AG20443 (cell line): ENCODE measurements around the gene GPR142.
"Not testable (repeated sequence)": the region's sequence is repeated elsewhere in the genome, so short reads cannot be mapped to it uniquely, and the experiment has no call there.

Source experiments
- DNase-seq: peaks from one replicate; pipeline ENCODE4 v3.0.0; 2012; ENCODE audit warnings: low spot score, mixed read lengths

The GPR142 gene

GRCh38 chr17:74393346-74393942 lies 26.1 kb downstream of the GPR142 start:
- DNase-seq, result no peak

- no peak for DNase-seq
These were observed 27.1 kb downstream of the GPR142 start for GRCh38 chr17:74394275-74394950.

- DNase-seq, result no peak
These were observed 27.7 kb downstream of the GPR142 start for GRCh38 chr17:74394977-74395376.

- DNase-seq, result no peak
These were observed 29.3 kb downstream of the GPR142 start for GRCh38 chr17:74396567-74396966.

GRCh38 chr17:74402048-74402447 lies 34.7 kb downstream of the GPR142 start:
- no peak for DNase-seq

- no peak for DNase-seq
These were observed 36.3 kb downstream of the GPR142 start for GRCh38 chr17:74403512-74404137.

- no peak for DNase-seq
These were observed 36.9 kb downstream of the GPR142 start for GRCh38 chr17:74404218-74404617.

- no peak for DNase-seq
These were observed 37.5 kb downstream of the GPR142 start for GRCh38 chr17:74404789-74405188.

- DNase-seq, result not testable (repeated sequence)
These were observed 38.0 kb downstream of the GPR142 start for GRCh38 chr17:74405311-74405710.

GRCh38 chr17:74407384-74407783 lies 40.1 kb downstream of the GPR142 start:
- no peak for DNase-seq

GRCh38 chr17:74408262-74408661 lies 41.0 kb downstream of the GPR142 start:
- no peak for DNase-seq

- DNase-seq, result no peak
These were observed 41.5 kb downstream of the GPR142 start for GRCh38 chr17:74408815-74409214.

GRCh38 chr17:74410001-74410443 lies 42.7 kb downstream of the GPR142 start:
- DNase-seq, result no peak

GRCh38 chr17:74412581-74412980 lies 45.3 kb downstream of the GPR142 start:
- DNase-seq, result no peak

- DNase-seq, result no peak
These were observed 46.2 kb downstream of the GPR142 start for GRCh38 chr17:74413491-74413890.

GRCh38 chr17:74414510-74414909 lies 47.2 kb downstream of the GPR142 start:
- DNase-seq, result no peak

GRCh38 chr17:74415608-74416396 lies 48.5 kb downstream of the GPR142 start:
- DNase-seq, result no peak

GRCh38 chr17:74417178-74418045 lies 50.1 kb downstream of the GPR142 start:
- peak; percentile 51 for DNase-seq

- no peak for DNase-seq
These were observed 52.7 kb downstream of the GPR142 start for GRCh38 chr17:74419928-74420411.
